Natural killer cell (primary cell): ENCODE data around the gene IKZF5. TPM values are rescaled to one million over a fixed set of nuclear protein-coding genes. Genes with fewer than 3 reads are reported as not detected.

Experiments used
- ATAC-seq, 3 donors: fragments of 150-1000 bp in 2 of 3; fragments of 200-7000 bp in 1 of 3; cut with Tn5 transposase; 1 replicate in 1 of 3; 2 replicates in 2 of 3; pipeline ENCODE4 v1.10.0; 2021; ENCODE audit warnings: mild to moderate bottlenecking in 2 of 3, moderate library complexity in 2 of 3
- DNase-seq, 2 donors: peaks; one replicate each; pipeline versions ENCODE4 v3.0.0 to v3.0.0-alpha.2; 2013 to 2021; ENCODE audit warnings: mixed read lengths in 1 of 2
- H3K27ac ChIP-seq: one replicate; pipeline ENCODE4 v1.5.1; 2013; ENCODE audit warnings: mild to moderate bottlenecking, low read length
- H3K27me3 ChIP-seq: one replicate; pipeline ENCODE4 v1.6.1; 2013; ENCODE audit warnings: low read length; ENCODE audit not compliant: control insufficient read depth, insufficient read depth
- H3K36me3 ChIP-seq: one replicate; pipeline ENCODE4 v1.6.1; 2013; ENCODE audit warnings: low read length; ENCODE audit not compliant: control insufficient read depth, insufficient read depth
- H3K4me1 ChIP-seq: one replicate; pipeline ENCODE4 v1.6.1; 2013; ENCODE audit warnings: low read length; ENCODE audit not compliant: control insufficient read depth, insufficient read depth
- H3K4me3 ChIP-seq: one replicate; pipeline ENCODE4 v1.5.1; 2013; ENCODE audit warnings: low read length
- H3K9me3 ChIP-seq: one replicate; pipeline ENCODE4 v1.6.1; 2013; ENCODE audit warnings: low read length; ENCODE audit not compliant: control insufficient read depth, insufficient read depth
- H3K27ac Mint-ChIP-seq, 2 donors: one replicate each; pipeline ENCODE4 v1.8.0; 2022; ENCODE audit warnings: mild to moderate bottlenecking in 2 of 2, mixed read lengths in 2 of 2, moderate library complexity in 1 of 2
- H3K27me3 Mint-ChIP-seq, 2 donors: one replicate each; pipeline ENCODE4 v1.8.0; 2022; ENCODE audit warnings: low read depth in 2 of 2, mixed read lengths in 2 of 2
- H3K36me3 Mint-ChIP-seq: one replicate; pipeline ENCODE4 v1.8.0; 2022; ENCODE audit warnings: mixed read lengths
- H3K4me1 Mint-ChIP-seq, 2 donors: one replicate each; pipeline ENCODE4 v1.8.0; 2022; ENCODE audit warnings: mixed read lengths in 2 of 2
- H3K4me3 Mint-ChIP-seq: one replicate; pipeline ENCODE4 v1.8.0; 2022; ENCODE audit warnings: mild to moderate bottlenecking, moderate library complexity, mixed read lengths
- H3K9me3 Mint-ChIP-seq, 2 donors: one replicate each; pipeline ENCODE4 v1.8.0; 2022; ENCODE audit warnings: mixed read lengths in 2 of 2
- CTCF ChIP-seq: fragments of 200-600 bp; IDR thresholded peaks from one replicate; pipeline ENCODE4 v1.8.0; 2022; ENCODE audit warnings: antibody characterized with exemption
- WGBS: methylation state at CpG from one replicate; pipeline ENCODE4 v1.1.7; 2013; ENCODE audit warnings: missing lambda C conversion rate; ENCODE audit not compliant: insufficient coverage; 5-methylcytosine and 5-hydroxymethylcytosine counted together
- intact Hi-C: fragments of 100-400 bp; cut with micrococcal nuclease; formaldehyde crosslinking; loops from one replicate; pipeline ENCODE4 v1.14.2; 2022
- total RNA-seq, 4 donors: library from RNA; stranded (reverse); fragments of 120-200 nt in 1 of 4; gene quantifications; one replicate each; pipeline versions ENCODE4 v1.2.3 to v1.2.4, GENCODE V29; 2013 to 2022

Gene IKZF5
- total RNA-seq, 3 donors from 2014 or later (not counting 1 experiment from before 2014, with no cell fraction given) = 40.3 to 65.0 (median 51.8) TPM

- 67% methylated on average over 1 of the region's 1 CpG for WGBS
- H3K4me3 Mint-ChIP-seq = no peak overlapping the region
- H3K9me3 Mint-ChIP-seq = no peaks in the 10 kb centered on the region
- Histone ChIP-seq H3K27me3 (no peaks in the 10 kb centered on the region), H3K9me3 (no peaks in the 10 kb centered on the region), H3K27ac (no peak overlapping the region), H3K36me3 (peaks cover 10% of the 10 kb centered on the region), H3K4me3 (no peak overlapping the region), H3K4me1 (no peaks in the 10 kb centered on the region)
- intact Hi-C loops = no loop called here
- no peak overlapping the region for H3K27ac Mint-ChIP-seq
- ATAC-seq (no peak), DNase-seq (no peak)
- no peaks in the 10 kb centered on the region for H3K36me3 Mint-ChIP-seq
- TF ChIP-seq CTCF = no peak
- H3K4me1 Mint-ChIP-seq = peaks cover 5 to 13% of the 10 kb centered on the region in 2 donors
- no peaks in the 10 kb centered on the region for H3K27me3 Mint-ChIP-seq
Measured at GRCh38 chr10:123031124-123031523, 22.5 kb upstream of the IKZF5 start.

GRCh38 chr10:123027861-123028260, 19.3 kb upstream of the IKZF5 start:
- no peak overlapping the region for H3K27ac ChIP-seq
- Mint-ChIP-seq H3K4me3 (no peak overlapping the region), H3K36me3 (no peaks in the 10 kb centered on the region), H3K9me3 (no peaks in the 10 kb centered on the region), H3K27ac (no peak overlapping the region), H3K27me3 (no peaks in the 10 kb centered on the region), H3K4me1 (peaks cover 10 to 20% of the 10 kb centered on the region in 2 donors)
- no peaks in the 10 kb centered on the region for H3K36me3 ChIP-seq
- no peak for TF ChIP-seq CTCF
- no peak for DNase-seq
- no peak for ATAC-seq
- H3K4me1 ChIP-seq = no peaks in the 10 kb centered on the region
- no peaks in the 10 kb centered on the region for H3K27me3 ChIP-seq
- intact Hi-C loops = no loop called here
- no peaks in the 10 kb centered on the region for H3K9me3 ChIP-seq
- no peak overlapping the region for H3K4me3 ChIP-seq

GRCh38 chr10:123026302-123026701, 17.7 kb upstream of the IKZF5 start:
- no peaks in the 10 kb centered on the region for H3K9me3 Mint-ChIP-seq
- DNase-seq = no peak
- H3K27me3 ChIP-seq = no peaks in the 10 kb centered on the region
- no peaks in the 10 kb centered on the region for H3K9me3 ChIP-seq
- TF ChIP-seq CTCF = no peak
- H3K4me3 Mint-ChIP-seq = no peak overlapping the region
- H3K36me3 Mint-ChIP-seq = no peaks in the 10 kb centered on the region
- H3K4me3 ChIP-seq = no peak overlapping the region
- intact Hi-C loops = no loop called here
- H3K4me1 ChIP-seq = no peaks in the 10 kb centered on the region
- WGBS = no CpG with 5 or more reads among the region's 1 CpG
- no peaks in the 10 kb centered on the region for H3K27me3 Mint-ChIP-seq
- H3K36me3 ChIP-seq = no peaks in the 10 kb centered on the region
- H3K27ac ChIP-seq = no peak overlapping the region
- no peak overlapping the region for H3K27ac Mint-ChIP-seq
- peaks cover 10 to 20% of the 10 kb centered on the region in 2 donors for H3K4me1 Mint-ChIP-seq
- no peak for ATAC-seq

- intact Hi-C loops = no loop called here
- 76% methylated on average over 2 of the region's 2 CpGs for WGBS
- Mint-ChIP-seq H3K9me3 (no peaks in the 10 kb centered on the region), H3K4me1 (peaks cover 10 to 18% of the 10 kb centered on the region in 2 donors), H3K36me3 (no peaks in the 10 kb centered on the region), H3K27ac (no peak overlapping the region), H3K27me3 (no peaks in the 10 kb centered on the region), H3K4me3 (no peak overlapping the region)
- H3K27me3 ChIP-seq = no peaks in the 10 kb centered on the region
- no peak overlapping the region for H3K4me3 ChIP-seq
- H3K36me3 ChIP-seq = no peaks in the 10 kb centered on the region
- DNase-seq (no peak), ATAC-seq (no peak)
- H3K9me3 ChIP-seq = no peaks in the 10 kb centered on the region
- no peak overlapping the region for H3K27ac ChIP-seq
- H3K4me1 ChIP-seq = no peaks in the 10 kb centered on the region
- no peak for TF ChIP-seq CTCF
Measured at GRCh38 chr10:123024540-123024939, 15.9 kb upstream of the IKZF5 start.
